H9 (cell line): ENCODE results near the gene CYRIA. TPM values are rescaled to one million over a fixed set of nuclear protein-coding genes. Genes with fewer than 3 reads are reported as not detected.

Experiments used
- DNase-seq: peaks from one replicate; pipeline ENCODE4 v3.0.0-alpha.2; 2017
- H2AFZ ChIP-seq: one replicate; pipeline ENCODE4 v1.6.1; 2013; ENCODE audit warnings: mild to moderate bottlenecking, low read length, control low read depth, moderate library complexity
- H2AK5ac ChIP-seq: 2 replicates; pipeline ENCODE4 v1.6.1; 2013; ENCODE audit warnings: low read length, control low read depth, mixed read lengths; ENCODE audit not compliant: insufficient read length
- H2BK120ac ChIP-seq: one replicate; pipeline ENCODE4 v1.6.1; 2013; ENCODE audit warnings: low read depth, mild to moderate bottlenecking, low read length, control low read depth, inconsistent platforms; ENCODE audit not compliant: poor library complexity, severe bottlenecking
- H2BK12ac ChIP-seq: 2 replicates; pipeline ENCODE4 v1.6.1; 2013; ENCODE audit warnings: low read length, control low read depth, mixed read lengths, low read depth; ENCODE audit not compliant: insufficient read length
- H2BK15ac ChIP-seq: 2 replicates; pipeline ENCODE4 v1.6.1; 2013; ENCODE audit warnings: low read depth, low read length, control low read depth
- H2BK20ac ChIP-seq: one replicate; pipeline ENCODE4 v1.6.1; 2013; ENCODE audit warnings: low read depth, mild to moderate bottlenecking, low read length, control low read depth, inconsistent platforms; ENCODE audit not compliant: poor library complexity, severe bottlenecking
- H2BK5ac ChIP-seq: 2 replicates; pipeline ENCODE4 v1.6.1; 2013; ENCODE audit warnings: low read length, control low read depth, mixed read lengths; ENCODE audit not compliant: insufficient read length
- H3K14ac ChIP-seq: 2 replicates; pipeline ENCODE4 v1.6.1; 2013; ENCODE audit warnings: low read length, control low read depth; ENCODE audit not compliant: insufficient read depth
- H3K18ac ChIP-seq: 2 replicates; pipeline ENCODE4 v1.6.1; 2013; ENCODE audit warnings: low read depth, mild to moderate bottlenecking, mixed read lengths, low read length, control low read depth; ENCODE audit not compliant: insufficient read length
- H3K23ac ChIP-seq: 2 replicates; pipeline ENCODE4 v1.6.1; 2013; ENCODE audit warnings: low read length, control low read depth, mixed read lengths, low read depth; ENCODE audit not compliant: insufficient read length
- H3K23me2 ChIP-seq: 2 replicates; pipeline ENCODE4 v1.6.1; 2013; ENCODE audit warnings: low read depth, mild to moderate bottlenecking, mixed read lengths, low read length, control low read depth; ENCODE audit not compliant: insufficient read length, poor library complexity, severe bottlenecking
- H3K27ac ChIP-seq: 2 replicates; pipeline ENCODE4 v1.5.1; 2013; ENCODE audit warnings: low read length, control low read depth, mixed read lengths, low read depth; ENCODE audit not compliant: insufficient read length
- H3K27me3 ChIP-seq: 2 replicates; pipeline ENCODE4 v1.6.1; 2013; ENCODE audit warnings: low read length, control low read depth, inconsistent platforms; ENCODE audit not compliant: insufficient read depth
- H3K4ac ChIP-seq: 2 replicates; pipeline ENCODE4 v1.6.1; 2013; ENCODE audit warnings: low read depth, mild to moderate bottlenecking, control low read depth, inconsistent platforms, low read length, moderate library complexity
- H3K4me1 ChIP-seq: 2 replicates; pipeline ENCODE4 v1.6.1; 2013; ENCODE audit warnings: low read length, control low read depth, inconsistent platforms; ENCODE audit not compliant: insufficient read depth
- H3K4me2 ChIP-seq: 2 replicates; pipeline ENCODE4 v1.6.1; 2013; ENCODE audit warnings: low read length, control low read depth, mixed read lengths; ENCODE audit not compliant: insufficient read length, insufficient read depth
- H3K56ac ChIP-seq: 2 replicates; pipeline ENCODE4 v1.6.1; 2013; ENCODE audit warnings: low read depth, mild to moderate bottlenecking, mixed read lengths, low read length, control low read depth; ENCODE audit not compliant: insufficient read length
- H3K79me1 ChIP-seq: 2 replicates; pipeline ENCODE4 v1.6.1; 2013; ENCODE audit warnings: low read depth, mild to moderate bottlenecking, moderate library complexity, low read length, control low read depth, inconsistent platforms; ENCODE audit not compliant: insufficient read depth, poor library complexity, severe bottlenecking
- H3K79me2 ChIP-seq: 2 replicates; pipeline ENCODE4 v1.6.1; 2013; ENCODE audit warnings: low read length, control low read depth, inconsistent platforms; ENCODE audit not compliant: insufficient read depth
- H3K9ac ChIP-seq: 2 replicates; pipeline ENCODE4 v1.6.1; 2013; ENCODE audit warnings: low read length, control low read depth, mixed read lengths; ENCODE audit not compliant: insufficient read length; ENCODE audit errors: extremely low read depth
- H3K9me3 ChIP-seq: one replicate; pipeline ENCODE4 v1.6.1; 2013; ENCODE audit warnings: low read depth, low read length, inconsistent platforms; ENCODE audit not compliant: control insufficient read depth
- H3T11ph ChIP-seq: one replicate; pipeline ENCODE4 v1.6.1; 2013; ENCODE audit warnings: mild to moderate bottlenecking, low read length, control low read depth, inconsistent platforms
- H4K20me1 ChIP-seq: one replicate; pipeline ENCODE4 v1.6.1; 2013; ENCODE audit not compliant: control insufficient read depth, insufficient read length, insufficient read depth
- H4K5ac ChIP-seq: 2 replicates; pipeline ENCODE4 v1.6.1; 2013; ENCODE audit warnings: low read depth, mild to moderate bottlenecking, mixed read lengths, low read length, control low read depth; ENCODE audit not compliant: insufficient read length
- H4K8ac ChIP-seq: replicated peaks from 2 replicates; pipeline ENCODE4 v1.6.1; 2013; ENCODE audit warnings: low read length, control low read depth, mixed read lengths, low read depth; ENCODE audit not compliant: insufficient read length
- H4K91ac ChIP-seq: 2 replicates; pipeline ENCODE4 v1.6.1; 2013; ENCODE audit warnings: low read depth, mild to moderate bottlenecking, moderate library complexity, mixed read lengths, low read length, control low read depth; ENCODE audit not compliant: insufficient read length
- H3K27ac Mint-ChIP-seq, 3 experiments: 2 replicates in 2 of 3; 3 replicates in 1 of 3; pipeline ENCODE4 v1.8.0; 2020 to 2021; ENCODE audit warnings: mixed read lengths in 3 of 3, mild to moderate bottlenecking in 1 of 3, moderate library complexity in 1 of 3
- H3K27me3 Mint-ChIP-seq: 2 replicates; pipeline ENCODE4 v1.8.0; 2021; ENCODE audit warnings: low read depth, mild to moderate bottlenecking, moderate library complexity, mixed read lengths
- H3K36me3 Mint-ChIP-seq, 3 experiments: 2 replicates in 2 of 3; 3 replicates in 1 of 3; pipeline ENCODE4 v1.8.0; 2020 to 2021; ENCODE audit warnings: low read depth in 3 of 3, mixed read lengths in 3 of 3; ENCODE audit not compliant: insufficient read depth in 1 of 3
- H3K4me1 Mint-ChIP-seq, 2 experiments: 2 replicates each; pipeline ENCODE4 v1.8.0; 2020; ENCODE audit warnings: mixed read lengths in 2 of 2
- H3K4me3 Mint-ChIP-seq, 2 experiments: 2 replicates in 1 of 2; 3 replicates in 1 of 2; pipeline ENCODE4 v1.8.0; 2020 to 2021; ENCODE audit warnings: mild to moderate bottlenecking in 2 of 2, mixed read lengths in 2 of 2, moderate library complexity in 1 of 2
- H3K9me3 Mint-ChIP-seq, 2 experiments: 2 replicates in 1 of 2; 3 replicates in 1 of 2; pipeline ENCODE4 v1.8.0; 2020; ENCODE audit warnings: mild to moderate bottlenecking in 2 of 2, mixed read lengths in 2 of 2, moderate library complexity in 1 of 2
- CTCF ChIP-seq: fragments of 200-600 bp; sonication (generic); conservative IDR thresholded peaks from 3 replicates; pipeline ENCODE4 v1.8.0; 2021; ENCODE audit warnings: antibody characterized with exemption, mild to moderate bottlenecking
- WGBS: extraction: QIAGEN DNeasy Blood & Tissue Kit; methylation state at CpG from one replicate; pipeline ENCODE4 v1.1.7; 2013; ENCODE audit warnings: missing lambda C conversion rate, low lambda C conversion rate, mixed read lengths; ENCODE audit not compliant: insufficient read length; ENCODE audit errors: extremely low coverage; 5-methylcytosine and 5-hydroxymethylcytosine counted together
- total RNA-seq: library from RNA; stranded (reverse); gene quantifications from 2 replicates; pipeline ENCODE4 v1.2.1, GENCODE V29; 2021

CYRIA gene
- total RNA-seq, 1 experiment from 2014 or later: 2.3 TPM

DNA sequence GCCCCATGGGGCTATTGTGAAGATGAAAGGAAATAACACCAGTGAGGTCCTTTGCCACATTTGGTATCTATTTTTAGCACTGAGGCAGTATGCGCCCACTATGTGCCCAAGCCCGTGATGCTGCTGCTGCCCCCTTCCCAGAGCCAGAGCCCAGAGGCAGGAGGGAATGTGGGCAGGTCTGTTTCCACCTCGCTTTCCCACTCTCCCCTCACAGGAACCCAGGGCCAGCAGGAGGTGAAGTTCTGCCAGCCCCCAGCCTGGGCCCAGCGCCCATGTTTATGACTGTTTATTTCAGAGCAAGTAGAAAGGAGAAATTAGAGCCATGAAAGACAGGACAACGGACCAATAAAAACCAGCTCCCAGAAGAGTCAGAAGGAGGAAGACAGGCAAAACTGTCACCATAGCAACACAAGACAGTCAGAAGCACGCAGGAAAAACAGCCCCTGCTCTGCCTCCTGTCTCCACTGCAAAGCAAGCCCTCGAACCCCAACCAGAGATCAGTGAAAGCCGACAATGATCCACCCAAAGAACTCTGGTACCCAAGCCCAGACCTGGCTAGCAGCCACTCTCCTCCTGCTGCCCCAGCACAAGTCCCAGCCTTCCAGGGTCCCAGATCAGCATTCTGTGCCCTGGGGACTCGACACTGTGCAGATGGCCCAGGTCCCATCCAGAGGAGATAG, 1.4 kb downstream of the CYRIA start:
- no peak overlapping the region for H3T11ph ChIP-seq
- no peak overlapping the region for H2BK120ac ChIP-seq
- no peak overlapping the region for H3K27ac ChIP-seq
- peak overlapping the region; percentile 68 to 85 for H3K4me3 Mint-ChIP-seq
- no peaks in the 10 kb centered on the region for H3K79me1 ChIP-seq
- no peak overlapping the region for H2AFZ ChIP-seq
- no peaks in the 10 kb centered on the region; the same call in 1 of the 2 replicates for H3K4me1 ChIP-seq
- no peak overlapping the region for H4K8ac ChIP-seq
- no peak overlapping the region for H3K18ac ChIP-seq
- peaks cover 41% of the 10 kb centered on the region for H3K27me3 Mint-ChIP-seq
- no peak overlapping the region for H2BK15ac ChIP-seq
- H3K27ac Mint-ChIP-seq: no peak overlapping the region; a peak in 1 of 7 replicates
- H2BK20ac ChIP-seq: no peak overlapping the region
- H3K23me2 ChIP-seq: peaks cover 10% of the 10 kb centered on the region
- DNase-seq: peak; percentile 44
- no peaks in the 10 kb centered on the region for H3K9me3 ChIP-seq
- H4K20me1 ChIP-seq: no peaks in the 10 kb centered on the region
- H3K9me3 Mint-ChIP-seq: no peaks in the 10 kb centered on the region; a peak in 1 of 5 replicates
- H3K23ac ChIP-seq: no peak overlapping the region
- no peaks in the 10 kb centered on the region for H3K36me3 Mint-ChIP-seq
- no peaks in the 10 kb centered on the region for H3K79me2 ChIP-seq
- H3K14ac ChIP-seq: no peak overlapping the region; the same call in 1 of the 2 replicates
- no CpG with 5 or more reads among the region's 9 CpGs for WGBS
- no peak overlapping the region for H2AK5ac ChIP-seq
- no peak overlapping the region for H4K91ac ChIP-seq
- no peak for TF ChIP-seq CTCF
- H3K4ac ChIP-seq: no peak overlapping the region
- H3K4me1 Mint-ChIP-seq: peaks cover 26 to 27% of the 10 kb centered on the region in 2 experiments
- no peak overlapping the region for H2BK5ac ChIP-seq
- no peak overlapping the region for H3K56ac ChIP-seq
- no peak overlapping the region for H3K4me2 ChIP-seq
- no peak overlapping the region for H3K9ac ChIP-seq
- H4K5ac ChIP-seq: no peak overlapping the region
- H3K27me3 ChIP-seq: peaks cover 4% of the 10 kb centered on the region; the same call in 1 of the 2 replicates
- H2BK12ac ChIP-seq: no peak overlapping the region
